ENCODE measurements around the gene RNASE1.

- TF ChIP-seq POLR2A (IDR thresholded peaks at IDR 0.05), result no peak
- TF ChIP-seq, protein P1, sequence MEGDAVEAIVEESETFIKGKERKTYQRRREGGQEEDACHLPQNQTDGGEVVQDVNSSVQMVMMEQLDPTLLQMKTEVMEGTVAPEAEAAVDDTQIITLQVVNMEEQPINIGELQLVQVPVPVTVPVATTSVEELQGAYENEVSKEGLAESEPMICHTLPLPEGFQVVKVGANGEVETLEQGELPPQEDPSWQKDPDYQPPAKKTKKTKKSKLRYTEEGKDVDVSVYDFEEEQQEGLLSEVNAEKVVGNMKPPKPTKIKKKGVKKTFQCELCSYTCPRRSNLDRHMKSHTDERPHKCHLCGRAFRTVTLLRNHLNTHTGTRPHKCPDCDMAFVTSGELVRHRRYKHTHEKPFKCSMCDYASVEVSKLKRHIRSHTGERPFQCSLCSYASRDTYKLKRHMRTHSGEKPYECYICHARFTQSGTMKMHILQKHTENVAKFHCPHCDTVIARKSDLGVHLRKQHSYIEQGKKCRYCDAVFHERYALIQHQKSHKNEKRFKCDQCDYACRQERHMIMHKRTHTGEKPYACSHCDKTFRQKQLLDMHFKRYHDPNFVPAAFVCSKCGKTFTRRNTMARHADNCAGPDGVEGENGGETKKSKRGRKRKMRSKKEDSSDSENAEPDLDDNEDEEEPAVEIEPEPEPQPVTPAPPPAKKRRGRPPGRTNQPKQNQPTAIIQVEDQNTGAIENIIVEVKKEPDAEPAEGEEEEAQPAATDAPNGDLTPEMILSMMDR (IDR thresholded peaks at IDR 0.05), result no peak
These were observed 10.1 kb downstream of the RNASE1 start for GRCh38 chr14:20792556-20792955.
